ENCODE measurements around the gene EYA2.

Gene EYA2

GRCh38 chr20:47160240-47160639, 265.6 kb downstream of the EYA2 start:
- TF ChIP-seq ESRRG (CRISPR knock-in tag; IDR thresholded peaks at IDR 0.05), result no peak
- TF ChIP-seq ZC3H10 (CRISPR knock-in tag; IDR thresholded peaks at IDR 0.05), result no peak
- no peak for TF ChIP-seq TSHZ2 (CRISPR knock-in tag; IDR thresholded peaks at IDR 0.05)
- TF ChIP-seq ZNF70 (CRISPR knock-in tag; IDR thresholded peaks at IDR 0.05), result no peak
- TF ChIP-seq, protein P1, sequence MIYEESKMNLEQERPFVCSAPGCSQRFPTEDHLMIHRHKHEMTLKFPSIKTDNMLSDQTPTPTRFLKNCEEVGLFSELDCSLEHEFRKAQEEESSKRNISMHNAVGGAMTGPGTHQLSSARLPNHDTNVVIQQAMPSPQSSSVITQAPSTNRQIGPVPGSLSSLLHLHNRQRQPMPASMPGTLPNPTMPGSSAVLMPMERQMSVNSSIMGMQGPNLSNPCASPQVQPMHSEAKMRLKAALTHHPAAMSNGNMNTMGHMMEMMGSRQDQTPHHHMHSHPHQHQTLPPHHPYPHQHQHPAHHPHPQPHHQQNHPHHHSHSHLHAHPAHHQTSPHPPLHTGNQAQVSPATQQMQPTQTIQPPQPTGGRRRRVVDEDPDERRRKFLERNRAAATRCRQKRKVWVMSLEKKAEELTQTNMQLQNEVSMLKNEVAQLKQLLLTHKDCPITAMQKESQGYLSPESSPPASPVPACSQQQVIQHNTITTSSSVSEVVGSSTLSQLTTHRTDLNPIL (CRISPR knock-in tag; IDR thresholded peaks at IDR 0.05; ENCODE audit: low read depth), result no peak
- no peak for TF ChIP-seq TCF4 (CRISPR knock-in tag; IDR thresholded peaks at IDR 0.05; ENCODE audit: borderline replicate concordance)
- TF ChIP-seq BACH2 (CRISPR knock-in tag; IDR thresholded peaks at IDR 0.05; ENCODE audit: borderline replicate concordance), result no peak
- no peak for TF ChIP-seq ISL1 (CRISPR knock-in tag; IDR thresholded peaks at IDR 0.05)
- no peak for TF ChIP-seq OSR1 (CRISPR knock-in tag; IDR thresholded peaks at IDR 0.05)
- no peak for TF ChIP-seq RARB (CRISPR knock-in tag; IDR thresholded peaks at IDR 0.05)
- no peak for TF ChIP-seq PATZ1 (CRISPR knock-in tag; IDR thresholded peaks at IDR 0.05; ENCODE audit: borderline replicate concordance)
- no peak for ATAC-seq

GRCh38 chr20:47160992-47161391, 266.3 kb downstream of the EYA2 start:
- TF ChIP-seq ZFP3 (CRISPR knock-in tag; IDR thresholded peaks at IDR 0.05), result no peak
- TF ChIP-seq PPARA (CRISPR knock-in tag; IDR thresholded peaks at IDR 0.05; ENCODE audit: borderline replicate concordance), result no peak
- TF ChIP-seq, protein P1 (CRISPR knock-in tag; IDR thresholded peaks at IDR 0.05; ENCODE audit: low read depth), result no peak
- TF ChIP-seq, protein P2, sequence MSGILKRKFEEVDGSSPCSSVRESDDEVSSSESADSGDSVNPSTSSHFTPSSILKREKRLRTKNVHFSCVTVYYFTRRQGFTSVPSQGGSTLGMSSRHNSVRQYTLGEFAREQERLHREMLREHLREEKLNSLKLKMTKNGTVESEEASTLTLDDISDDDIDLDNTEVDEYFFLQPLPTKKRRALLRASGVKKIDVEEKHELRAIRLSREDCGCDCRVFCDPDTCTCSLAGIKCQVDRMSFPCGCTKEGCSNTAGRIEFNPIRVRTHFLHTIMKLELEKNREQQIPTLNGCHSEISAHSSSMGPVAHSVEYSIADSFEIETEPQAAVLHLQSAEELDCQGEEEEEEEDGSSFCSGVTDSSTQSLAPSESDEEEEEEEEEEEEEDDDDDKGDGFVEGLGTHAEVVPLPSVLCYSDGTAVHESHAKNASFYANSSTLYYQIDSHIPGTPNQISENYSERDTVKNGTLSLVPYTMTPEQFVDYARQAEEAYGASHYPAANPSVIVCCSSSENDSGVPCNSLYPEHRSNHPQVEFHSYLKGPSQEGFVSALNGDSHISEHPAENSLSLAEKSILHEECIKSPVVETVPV (CRISPR knock-in tag; IDR thresholded peaks at IDR 0.05), result no peak
- TF ChIP-seq TOX (CRISPR knock-in tag; IDR thresholded peaks at IDR 0.05; ENCODE audit: borderline replicate concordance), result no peak
- TF ChIP-seq ZNF565 (CRISPR knock-in tag; conservative IDR thresholded peaks at IDR 0.05; ENCODE audit: low read depth), result no peak
- no peak for TF ChIP-seq TSHZ2 (CRISPR knock-in tag; IDR thresholded peaks at IDR 0.05)
- TF ChIP-seq ESRRG (CRISPR knock-in tag; IDR thresholded peaks at IDR 0.05), result no peak
- TF ChIP-seq GLIS3 (CRISPR knock-in tag; IDR thresholded peaks at IDR 0.05), result no peak
- no peak for TF ChIP-seq PATZ1 (CRISPR knock-in tag; IDR thresholded peaks at IDR 0.05; ENCODE audit: borderline replicate concordance)
- TF ChIP-seq ZFP30 (CRISPR knock-in tag; IDR thresholded peaks at IDR 0.05), result no peak
- TF ChIP-seq SNAI2 (CRISPR knock-in tag; IDR thresholded peaks at IDR 0.05), result no peak
- no peak for TF ChIP-seq BACH2 (CRISPR knock-in tag; IDR thresholded peaks at IDR 0.05; ENCODE audit: borderline replicate concordance)
- TF ChIP-seq, protein P3, sequence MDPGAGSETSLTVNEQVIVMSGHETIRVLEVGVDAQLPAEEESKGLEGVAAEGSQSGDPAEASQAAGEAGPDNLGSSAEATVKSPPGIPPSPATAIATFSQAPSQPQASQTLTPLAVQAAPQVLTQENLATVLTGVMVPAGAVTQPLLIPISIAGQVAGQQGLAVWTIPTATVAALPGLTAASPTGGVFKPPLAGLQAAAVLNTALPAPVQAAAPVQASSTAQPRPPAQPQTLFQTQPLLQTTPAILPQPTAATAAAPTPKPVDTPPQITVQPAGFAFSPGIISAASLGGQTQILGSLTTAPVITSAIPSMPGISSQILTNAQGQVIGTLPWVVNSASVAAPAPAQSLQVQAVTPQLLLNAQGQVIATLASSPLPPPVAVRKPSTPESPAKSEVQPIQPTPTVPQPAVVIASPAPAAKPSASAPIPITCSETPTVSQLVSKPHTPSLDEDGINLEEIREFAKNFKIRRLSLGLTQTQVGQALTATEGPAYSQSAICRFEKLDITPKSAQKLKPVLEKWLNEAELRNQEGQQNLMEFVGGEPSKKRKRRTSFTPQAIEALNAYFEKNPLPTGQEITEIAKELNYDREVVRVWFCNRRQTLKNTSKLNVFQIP (CRISPR knock-in tag; IDR thresholded peaks at IDR 0.05; ENCODE audit: borderline replicate concordance, low read depth), result no peak
- no peak for TF ChIP-seq ARNTL (CRISPR knock-in tag; IDR thresholded peaks at IDR 0.05; ENCODE audit: borderline replicate concordance, low read depth)
- no peak for TF ChIP-seq ZNF8 (CRISPR knock-in tag; IDR thresholded peaks at IDR 0.05)

More at GRCh38 chr20:47160992-47161391, 266.3 kb downstream of the EYA2 start:
- no peak for ATAC-seq

Measured in SK-N-SH treated with all-trans-retinoic acid at 6 μM for 48 hours (cell line).